IMR-90 (cell line): ENCODE measurements around the gene WWP2.

ENCODE experiments used
- BHLHE40 ChIP-seq: fragments of 150-350 bp; IDR thresholded peaks from 2 replicates; pipeline ENCODE4 v1.6.1; 2016; ENCODE audit warnings: mild to moderate bottlenecking, low read depth, low read length
- CTCF ChIP-seq: conservative IDR thresholded peaks from 2 replicates; pipeline ENCODE4 v1.5.1; 2012; ENCODE audit warnings: mild to moderate bottlenecking, low read depth, low read length, improper control_type of control experiment
- ELK1 ChIP-seq: fragments of 150-350 bp; IDR thresholded peaks from 2 replicates; pipeline ENCODE4 v1.6.1; 2016; ENCODE audit warnings: low read depth, mild to moderate bottlenecking, low read length, moderate library complexity, borderline replicate concordance
- FOS ChIP-seq: fragments of 150-350 bp; IDR thresholded peaks from 2 replicates; pipeline ENCODE4 v1.6.1; 2016; ENCODE audit warnings: low read depth, low read length
- MAZ ChIP-seq: IDR thresholded peaks from 2 replicates; pipeline ENCODE4 v1.6.1; 2012; ENCODE audit warnings: low read depth, mild to moderate bottlenecking, low read length, improper control_type of control experiment, moderate library complexity, borderline replicate concordance
- MXI1 ChIP-seq: IDR thresholded peaks from 2 replicates; pipeline ENCODE4 v1.6.1; 2012; ENCODE audit warnings: low read depth, mild to moderate bottlenecking, low read length, moderate library complexity, borderline replicate concordance
- NFE2L2 ChIP-seq: fragments of 150-350 bp; IDR thresholded peaks from 2 replicates; pipeline ENCODE4 v1.6.1; 2016; ENCODE audit warnings: low read depth, mild to moderate bottlenecking, low read length
- POLR2A ChIP-seq: IDR thresholded peaks from 2 replicates; pipeline ENCODE4 v1.6.1; 2012; ENCODE audit warnings: mild to moderate bottlenecking, low read depth, low read length
- TF ChIP-seq, protein P1 (sequence below): fragments of 150-350 bp; IDR thresholded peaks from 2 replicates; pipeline ENCODE4 v1.6.1; 2017; ENCODE audit warnings: mild to moderate bottlenecking, antibody characterized with exemption, low read length, low read depth

- no peak for TF ChIP-seq CTCF
- TF ChIP-seq POLR2A: no peak
- TF ChIP-seq BHLHE40: no peak
- no peak for TF ChIP-seq NFE2L2
- no peak for TF ChIP-seq FOS
- TF ChIP-seq, protein P1, sequence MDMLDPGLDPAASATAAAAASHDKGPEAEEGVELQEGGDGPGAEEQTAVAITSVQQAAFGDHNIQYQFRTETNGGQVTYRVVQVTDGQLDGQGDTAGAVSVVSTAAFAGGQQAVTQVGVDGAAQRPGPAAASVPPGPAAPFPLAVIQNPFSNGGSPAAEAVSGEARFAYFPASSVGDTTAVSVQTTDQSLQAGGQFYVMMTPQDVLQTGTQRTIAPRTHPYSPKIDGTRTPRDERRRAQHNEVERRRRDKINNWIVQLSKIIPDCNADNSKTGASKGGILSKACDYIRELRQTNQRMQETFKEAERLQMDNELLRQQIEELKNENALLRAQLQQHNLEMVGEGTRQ: no peak
- TF ChIP-seq MXI1: no peak
- TF ChIP-seq MAZ: no peak
- no peak for TF ChIP-seq ELK1
Observed at GRCh38 chr16:69905171-69905555, 143.0 kb downstream of the WWP2 start.
